Activated T-helper 1 cell treated with anti-CD3 and anti-CD28 coated beads, Interleukin-12 subunit alpha, Interleukin-12 subunit beta, Interleukin-2, Interleukin-4 antibody, amounts not matched to agents 30 ng/mL and 10 ng/mL and 1 ng/mL, durations not matched to agents 14 hours and 24 hours and 36 hours (primary cell): ENCODE data around the gene SND1. TPM values are rescaled to one million over a fixed set of nuclear protein-coding genes. Genes with fewer than 3 reads are reported as not detected.
A peak's percentile ranks its signal among the peaks of the same experiment; 100 is the strongest.

Source experiments
- DNase-seq: peaks from one replicate; pipeline ENCODE4 v3.0.0; 2021; ENCODE audit warnings: low spot score
- H3K27ac Mint-ChIP-seq: one replicate; pipeline ENCODE4 v1.8.0; 2021; ENCODE audit warnings: mild to moderate bottlenecking, mixed read lengths
- H3K27me3 Mint-ChIP-seq: one replicate; pipeline ENCODE4 v1.8.0; 2022; ENCODE audit warnings: mild to moderate bottlenecking, moderate library complexity, mixed read lengths; ENCODE audit not compliant: insufficient read depth
- H3K36me3 Mint-ChIP-seq: one replicate; pipeline ENCODE4 v1.8.0; 2021; ENCODE audit warnings: low read depth, mixed read lengths
- H3K4me1 Mint-ChIP-seq: one replicate; pipeline ENCODE4 v1.8.0; 2021; ENCODE audit warnings: low read depth, mixed read lengths
- H3K4me3 Mint-ChIP-seq: one replicate; pipeline ENCODE4 v1.8.0; 2021; ENCODE audit warnings: mild to moderate bottlenecking, moderate library complexity, mixed read lengths
- H3K9me3 Mint-ChIP-seq: one replicate; pipeline ENCODE4 v1.8.0; 2021; ENCODE audit warnings: mixed read lengths
- intact Hi-C: fragments of 100-400 bp; cut with micrococcal nuclease; formaldehyde crosslinking; loops from one replicate; pipeline ENCODE4 v1.15.1; 2024
- total RNA-seq: library from RNA; stranded (reverse); gene quantifications from 2 replicates; pipeline ENCODE4 v1.2.3, GENCODE V29; 2022

SND1 gene
- total RNA-seq, 1 donor from 2014 or later, result 292 TPM

GRCh38 chr7:128006550-128007302 lies 354.7 kb downstream of the SND1 start:
- Mint-ChIP-seq H3K36me3 (peaks cover 8% of the 10 kb centered on the region), H3K27ac (no peak overlapping the region), H3K4me1 (peaks cover 11% of the 10 kb centered on the region), H3K4me3 (no peak overlapping the region), H3K9me3 (no peaks in the 10 kb centered on the region), H3K27me3 (no peaks in the 10 kb centered on the region)
- no peak for DNase-seq
- intact Hi-C loops, result no loop called here

GRCh38 chr7:128007303-128007680 lies 355.3 kb downstream of the SND1 start:
- Mint-ChIP-seq H3K36me3 (peaks cover 8% of the 10 kb centered on the region), H3K9me3 (no peaks in the 10 kb centered on the region), H3K4me1 (peaks cover 11% of the 10 kb centered on the region), H3K4me3 (no peak overlapping the region), H3K27me3 (no peaks in the 10 kb centered on the region), H3K27ac (no peak overlapping the region)
- intact Hi-C loops, result no loop called here
- no peak for DNase-seq

- no peak for DNase-seq
- Mint-ChIP-seq H3K4me1 (peaks cover 10% of the 10 kb centered on the region), H3K4me3 (no peak overlapping the region), H3K27ac (no peak overlapping the region), H3K36me3 (peaks cover 8% of the 10 kb centered on the region), H3K27me3 (no peaks in the 10 kb centered on the region), H3K9me3 (no peaks in the 10 kb centered on the region)
- intact Hi-C loops, result no loop called here
These were observed 356.1 kb downstream of the SND1 start for GRCh38 chr7:128008141-128008540.

GRCh38 chr7:128008744-128009143 lies 356.8 kb downstream of the SND1 start:
- Mint-ChIP-seq H3K27ac (peak overlapping the region; percentile 44), H3K9me3 (no peaks in the 10 kb centered on the region), H3K4me3 (no peak overlapping the region), H3K27me3 (no peaks in the 10 kb centered on the region), H3K36me3 (peaks cover 7% of the 10 kb centered on the region), H3K4me1 (peaks cover 4% of the 10 kb centered on the region)
- no peak for DNase-seq
- intact Hi-C loops, result no loop called here

GRCh38 chr7:128010391-128011127 lies 358.6 kb downstream of the SND1 start:
- H3K36me3 Mint-ChIP-seq, result peaks cover 5% of the 10 kb centered on the region
- H3K27me3 Mint-ChIP-seq, result no peaks in the 10 kb centered on the region
- DNase-seq, result no peak
- H3K9me3 Mint-ChIP-seq, result no peaks in the 10 kb centered on the region
- no peak overlapping the region for H3K4me3 Mint-ChIP-seq
- H3K4me1 Mint-ChIP-seq, result no peaks in the 10 kb centered on the region
- intact Hi-C loops, result loop anchor here (1.0 to 5.0 kb wide), 2 partner anchors 83 to 302 kb away; no protein-coding TSS in a partner anchor
- peak overlapping the region; percentile 9 for H3K27ac Mint-ChIP-seq

GRCh38 chr7:128011131-128011661 lies 359.2 kb downstream of the SND1 start:
- no peak overlapping the region for H3K4me3 Mint-ChIP-seq
- no peak for DNase-seq
- no peaks in the 10 kb centered on the region for H3K27me3 Mint-ChIP-seq
- no peaks in the 10 kb centered on the region for H3K4me1 Mint-ChIP-seq
- intact Hi-C loops, result loop anchor here (5.0 kb wide), 1 partner anchor 84 kb away; no protein-coding TSS in a partner anchor
- no peak overlapping the region for H3K27ac Mint-ChIP-seq
- peaks cover 3% of the 10 kb centered on the region for H3K36me3 Mint-ChIP-seq
- H3K9me3 Mint-ChIP-seq, result no peaks in the 10 kb centered on the region

GRCh38 chr7:128014811-128015210 lies 362.8 kb downstream of the SND1 start:
- intact Hi-C loops, result loop anchor here (5.0 kb wide), 1 partner anchor 88 kb away; no protein-coding TSS in a partner anchor
- Mint-ChIP-seq H3K27ac (no peak overlapping the region), H3K4me1 (peaks cover 7% of the 10 kb centered on the region), H3K4me3 (no peak overlapping the region), H3K27me3 (no peaks in the 10 kb centered on the region), H3K36me3 (peaks cover 9% of the 10 kb centered on the region), H3K9me3 (no peaks in the 10 kb centered on the region)
- DNase-seq, result no peak

GRCh38 chr7:128017460-128017859 lies 365.5 kb downstream of the SND1 start:
- no peaks in the 10 kb centered on the region for H3K27me3 Mint-ChIP-seq

GRCh38 chr7:128017862-128018845 lies 366.2 kb downstream of the SND1 start:
- Mint-ChIP-seq H3K4me3 (no peak overlapping the region), H3K9me3 (no peaks in the 10 kb centered on the region), H3K4me1 (peaks cover 7% of the 10 kb centered on the region), H3K27ac (no peak overlapping the region), H3K36me3 (peaks cover 14% of the 10 kb centered on the region), H3K27me3 (no peaks in the 10 kb centered on the region)
- intact Hi-C loops, result no loop called here
- no peak for DNase-seq

More at GRCh38 chr7:128017460-128017859, 365.5 kb downstream of the SND1 start:
- H3K4me3 Mint-ChIP-seq, result no peak overlapping the region
- H3K36me3 Mint-ChIP-seq, result peaks cover 10% of the 10 kb centered on the region
- no peaks in the 10 kb centered on the region for H3K9me3 Mint-ChIP-seq
- intact Hi-C loops, result no loop called here
- H3K27ac Mint-ChIP-seq, result no peak overlapping the region
- no peak for DNase-seq
- H3K4me1 Mint-ChIP-seq, result peaks cover 7% of the 10 kb centered on the region

- Mint-ChIP-seq H3K27me3 (no peaks in the 10 kb centered on the region), H3K27ac (no peak overlapping the region), H3K36me3 (peaks cover 14% of the 10 kb centered on the region), H3K4me3 (no peak overlapping the region), H3K9me3 (no peaks in the 10 kb centered on the region), H3K4me1 (peaks cover 7% of the 10 kb centered on the region)
- intact Hi-C loops, result no loop called here
- DNase-seq, result no peak
These were observed 367.3 kb downstream of the SND1 start for GRCh38 chr7:128019288-128019687.

GRCh38 chr7:128020159-128020558 lies 368.2 kb downstream of the SND1 start:
- no peak for DNase-seq
- no peak overlapping the region for H3K27ac Mint-ChIP-seq
- peaks cover 7% of the 10 kb centered on the region for H3K4me1 Mint-ChIP-seq
- intact Hi-C loops, result no loop called here
- H3K4me3 Mint-ChIP-seq, result no peak overlapping the region
- H3K9me3 Mint-ChIP-seq, result no peaks in the 10 kb centered on the region
- peaks cover 14% of the 10 kb centered on the region for H3K36me3 Mint-ChIP-seq
- H3K27me3 Mint-ChIP-seq, result no peaks in the 10 kb centered on the region

- no peak overlapping the region for H3K27ac Mint-ChIP-seq
These were observed 369.4 kb downstream of the SND1 start for GRCh38 chr7:128021366-128021765.

More at GRCh38 chr7:128021366-128021765, 369.4 kb downstream of the SND1 start:
- DNase-seq, result no peak
- no peak overlapping the region for H3K4me3 Mint-ChIP-seq
- intact Hi-C loops, result no loop called here
- peaks cover 7% of the 10 kb centered on the region for H3K4me1 Mint-ChIP-seq
- no peaks in the 10 kb centered on the region for H3K9me3 Mint-ChIP-seq
- no peaks in the 10 kb centered on the region for H3K27me3 Mint-ChIP-seq
- peaks cover 14% of the 10 kb centered on the region for H3K36me3 Mint-ChIP-seq
